Measurements from ENCODE around the gene KLHL3.

KLHL3 gene

GRCh38 chr5:137710086-137710485, 25.8 kb downstream of the KLHL3 start:
- TF ChIP-seq CTCF (IDR thresholded peaks at IDR 0.05; ENCODE audit: insufficient read depth, missing control alignments) = no peak
- no peak for DNase-seq (ENCODE audit: insufficient read length, low spot score)
- no peak for FAIRE-seq

DNA sequence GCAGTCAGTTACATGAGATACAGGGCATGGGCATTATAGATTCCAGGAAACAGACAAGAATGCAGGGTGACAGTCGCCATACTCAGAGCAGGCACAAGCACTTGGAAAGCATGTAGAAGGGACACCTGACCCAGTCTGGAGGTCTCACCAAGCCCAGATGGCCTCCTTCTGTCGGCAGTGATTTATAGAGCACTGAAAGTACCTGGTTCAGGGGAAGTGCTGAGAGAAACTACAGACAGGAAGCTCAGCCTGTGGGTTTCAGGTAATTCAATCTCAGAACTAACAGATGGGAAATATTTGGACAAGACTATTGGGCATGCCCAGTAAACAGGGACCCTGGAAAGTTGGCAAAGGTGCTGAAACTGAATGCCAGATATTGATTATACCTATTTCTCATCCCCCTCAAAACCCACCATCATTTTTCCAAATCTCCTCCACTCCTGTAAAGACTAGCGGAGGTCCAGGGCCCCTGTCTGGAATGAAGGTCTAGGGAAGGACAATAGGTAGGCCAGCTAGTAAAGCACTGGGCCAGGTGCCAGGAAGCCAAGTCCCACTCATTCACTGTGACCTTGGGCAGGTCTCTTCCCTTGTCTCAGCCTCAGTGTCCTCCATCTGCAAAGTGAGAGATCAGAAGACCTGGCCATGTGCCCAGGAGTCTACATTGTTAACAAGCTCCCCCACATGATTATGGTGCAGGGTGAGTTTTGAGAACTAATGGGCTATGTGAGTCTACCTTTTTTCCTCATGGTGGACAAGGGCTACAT, 26.9 kb downstream of the KLHL3 start:
- DNase-seq (ENCODE audit: insufficient read length, low spot score) (no peak), FAIRE-seq (no peak)
- TF ChIP-seq CTCF (IDR thresholded peaks at IDR 0.05; ENCODE audit: insufficient read depth, missing control alignments) = no peak

GRCh38 chr5:137708062-137708461, 27.8 kb downstream of the KLHL3 start:
- FAIRE-seq (no peak), DNase-seq (ENCODE audit: insufficient read length, low spot score) (no peak)
- TF ChIP-seq CTCF (IDR thresholded peaks at IDR 0.05; ENCODE audit: insufficient read depth, missing control alignments) = no peak

GRCh38 chr5:137706841-137707240, 29.0 kb downstream of the KLHL3 start:
- FAIRE-seq (no peak), DNase-seq (ENCODE audit: insufficient read length, low spot score) (no peak)
- TF ChIP-seq CTCF (IDR thresholded peaks at IDR 0.05; ENCODE audit: insufficient read depth, missing control alignments) = no peak

DNA sequence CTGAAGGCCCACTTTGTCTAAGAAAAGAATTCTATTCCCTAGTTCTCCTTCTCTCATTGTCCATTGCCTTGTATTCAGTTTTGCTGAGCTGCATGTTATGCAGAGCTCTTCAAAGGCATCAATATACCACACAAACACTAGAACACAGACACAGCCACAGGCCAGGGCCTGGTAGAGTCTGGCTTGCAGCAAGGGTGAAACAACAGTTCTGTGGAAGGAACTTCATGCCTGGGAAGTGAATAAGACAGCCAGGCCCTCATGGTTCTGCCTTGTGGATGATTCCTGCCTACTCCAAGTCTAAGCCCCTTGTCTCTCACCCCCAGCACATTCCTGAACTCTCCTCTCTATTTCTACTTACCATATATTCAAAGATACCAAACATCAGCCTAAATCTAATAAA, 30.8 kb downstream of the KLHL3 start:
- no peak for TF ChIP-seq CTCF (IDR thresholded peaks at IDR 0.05; ENCODE audit: insufficient read depth, missing control alignments)
- DNase-seq (ENCODE audit: insufficient read length, low spot score) (no peak), FAIRE-seq (no peak)

DNA sequence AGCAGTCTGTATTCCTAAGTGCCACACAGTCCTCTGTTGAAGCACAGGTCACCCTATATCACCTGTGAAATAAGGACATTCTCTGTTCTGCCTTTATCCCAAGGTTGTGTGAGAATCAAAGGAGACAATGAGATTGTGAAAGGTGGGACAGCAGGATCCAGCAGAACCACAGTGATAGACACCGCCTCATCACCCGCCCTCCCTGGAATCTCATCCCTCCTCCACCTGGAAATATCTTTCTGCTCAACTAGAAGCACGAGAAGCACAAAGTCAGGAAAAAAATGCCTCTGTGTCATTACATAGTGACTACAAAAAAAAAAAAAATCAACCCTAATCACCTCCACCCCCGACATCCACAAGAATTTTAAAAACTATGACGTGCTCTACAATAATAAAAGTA, 32.3 kb downstream of the KLHL3 start:
- no peak for FAIRE-seq
- no peak for TF ChIP-seq CTCF (IDR thresholded peaks at IDR 0.05; ENCODE audit: insufficient read depth, missing control alignments)
- DNase-seq (ENCODE audit: insufficient read length, low spot score) = no peak

GRCh38 chr5:137700282-137700680, 35.6 kb downstream of the KLHL3 start:
- no peak for TF ChIP-seq CTCF (IDR thresholded peaks at IDR 0.05; ENCODE audit: insufficient read depth, missing control alignments)
- DNase-seq (ENCODE audit: insufficient read length, low spot score) (no peak), FAIRE-seq (no peak)

All from D721Med (cell line).